AG04450 (cell line): ENCODE measurements around the gene RHBDL2. TPM values are rescaled to one million over a fixed set of nuclear protein-coding genes. Genes with fewer than 3 reads are reported as not detected.
"Not testable (repeated sequence)": the region's sequence is repeated elsewhere in the genome, so short reads cannot be mapped to it uniquely, and the experiment has no call there.

ENCODE experiments used
- CTCF ChIA-PET: fragments of 300-600, 350-600 bp; formaldehyde crosslinking; extraction: SDS; loops from one replicate; lab custom pipeline; 2022; ENCODE audit warnings: antibody characterized with exemption, inconsistent platforms; lab: Charles Lee
- POLR2A ChIA-PET: fragments of 350-600 bp; formaldehyde crosslinking; extraction: SDS; loops from one replicate; lab custom pipeline; 2021; ENCODE audit warnings: antibody characterized with exemption, inconsistent platforms; lab: Yijun Ruan, JAX
- DNase-seq: peaks from one replicate; pipeline ENCODE4 v3.0.0-alpha.2; 2011; ENCODE audit warnings: low read depth, low spot score
- H3K27ac ChIP-seq: one replicate; pipeline ENCODE4 v1.5.1; 2012; ENCODE audit warnings: low read depth, low read length, control low read depth
- H3K27me3 ChIP-seq: one replicate; pipeline ENCODE4 v1.6.0; 2012; ENCODE audit warnings: low read length; ENCODE audit not compliant: control insufficient read depth, insufficient read depth
- H3K4me3 ChIP-seq: 2 replicates; pipeline ENCODE4 v1.5.1; 2011; ENCODE audit warnings: mild to moderate bottlenecking, low read depth, low read length, control low read depth
- H3K9me3 ChIP-seq: 2 replicates; pipeline ENCODE4 v1.5.1; 2012; ENCODE audit warnings: low read length; ENCODE audit not compliant: control insufficient read depth, insufficient read depth
- polyA plus RNA-seq: library from polyadenylated mRNA; depleted of rRNA; stranded (reverse); fragments of >200 nt; gene quantifications from 2 replicates; pipeline ENCODE4 v1.2.3, GENCODE V29; 2011
- TF ChIP-seq, protein P1 (sequence below): IDR thresholded peaks from 2 replicates; pipeline ENCODE4 v1.5.1; 2011; ENCODE audit warnings: low read depth, low read length, control low read depth, inconsistent platforms

Gene RHBDL2
- polyA plus RNA-seq, 1 experiment = 0.33 TPM

GRCh38 chr1:38915352-38915948, 26.2 kb downstream of the RHBDL2 start:
- peak; percentile 15 for DNase-seq
- POLR2A ChIA-PET = no interaction called here
- no peak overlapping the region for H3K4me3 ChIP-seq
- H3K27ac ChIP-seq = no peak overlapping the region
- TF ChIP-seq, protein P1, sequence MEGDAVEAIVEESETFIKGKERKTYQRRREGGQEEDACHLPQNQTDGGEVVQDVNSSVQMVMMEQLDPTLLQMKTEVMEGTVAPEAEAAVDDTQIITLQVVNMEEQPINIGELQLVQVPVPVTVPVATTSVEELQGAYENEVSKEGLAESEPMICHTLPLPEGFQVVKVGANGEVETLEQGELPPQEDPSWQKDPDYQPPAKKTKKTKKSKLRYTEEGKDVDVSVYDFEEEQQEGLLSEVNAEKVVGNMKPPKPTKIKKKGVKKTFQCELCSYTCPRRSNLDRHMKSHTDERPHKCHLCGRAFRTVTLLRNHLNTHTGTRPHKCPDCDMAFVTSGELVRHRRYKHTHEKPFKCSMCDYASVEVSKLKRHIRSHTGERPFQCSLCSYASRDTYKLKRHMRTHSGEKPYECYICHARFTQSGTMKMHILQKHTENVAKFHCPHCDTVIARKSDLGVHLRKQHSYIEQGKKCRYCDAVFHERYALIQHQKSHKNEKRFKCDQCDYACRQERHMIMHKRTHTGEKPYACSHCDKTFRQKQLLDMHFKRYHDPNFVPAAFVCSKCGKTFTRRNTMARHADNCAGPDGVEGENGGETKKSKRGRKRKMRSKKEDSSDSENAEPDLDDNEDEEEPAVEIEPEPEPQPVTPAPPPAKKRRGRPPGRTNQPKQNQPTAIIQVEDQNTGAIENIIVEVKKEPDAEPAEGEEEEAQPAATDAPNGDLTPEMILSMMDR = no peak
- CTCF ChIA-PET = no interaction called here
- H3K27me3 ChIP-seq = no peaks in the 10 kb centered on the region
- H3K9me3 ChIP-seq = no peaks in the 10 kb centered on the region

DNA sequence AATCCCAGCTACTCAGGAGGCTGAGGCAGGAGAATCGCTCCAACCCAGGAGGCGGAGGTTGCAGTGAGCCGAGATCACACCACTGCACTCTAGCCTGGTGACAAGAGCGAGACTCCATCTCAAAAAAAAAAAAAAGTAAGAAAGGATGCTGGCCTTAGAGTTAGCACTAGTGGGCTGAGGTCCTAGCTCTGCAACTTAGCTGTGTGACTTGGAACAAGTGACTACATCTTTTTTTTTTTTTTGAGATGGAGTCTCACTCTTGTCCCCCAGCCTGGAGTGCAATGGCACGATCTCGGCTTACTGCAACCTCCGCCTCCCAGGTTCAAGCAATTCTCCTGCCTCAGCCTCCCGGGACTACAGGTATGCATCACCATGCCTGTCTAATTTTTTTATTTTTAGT, 26.7 kb downstream of the RHBDL2 start:
- CTCF ChIA-PET, H3K9me3 ChIP-seq, DNase-seq, POLR2A ChIA-PET, H3K27me3 ChIP-seq, H3K4me3 ChIP-seq, H3K27ac ChIP-seq: not testable (repeated sequence)

DNA sequence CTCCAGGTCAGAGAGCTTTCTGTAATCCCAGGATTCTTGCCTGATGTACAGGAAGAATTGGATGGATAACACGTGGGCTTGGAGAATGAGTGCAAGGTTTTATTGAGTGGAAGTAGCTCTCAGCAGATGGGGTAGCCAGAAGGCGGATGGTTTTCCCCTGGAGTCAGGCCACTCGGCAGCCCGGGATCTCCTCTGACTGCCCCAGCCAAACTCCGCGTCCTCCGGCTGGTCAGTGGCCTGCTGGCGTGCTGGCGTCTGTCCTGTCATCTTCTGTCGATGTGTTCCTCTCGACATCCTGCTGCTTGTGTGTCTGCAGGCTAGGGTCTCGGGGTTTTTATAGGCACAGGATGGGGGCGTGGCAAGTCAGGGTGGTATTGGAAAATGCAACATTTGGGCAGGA, 32.8 kb downstream of the RHBDL2 start:
- Histone ChIP-seq H3K27me3 (no peaks in the 10 kb centered on the region), H3K4me3 (no peak overlapping the region), H3K27ac (no peak overlapping the region), H3K9me3 (peaks cover 4% of the 10 kb centered on the region; the same call in 1 of the 2 replicates)
- ChIA-PET CTCF (no interaction called here), POLR2A (no interaction called here)
- TF ChIP-seq, protein P1 = no peak
- no peak for DNase-seq

DNA sequence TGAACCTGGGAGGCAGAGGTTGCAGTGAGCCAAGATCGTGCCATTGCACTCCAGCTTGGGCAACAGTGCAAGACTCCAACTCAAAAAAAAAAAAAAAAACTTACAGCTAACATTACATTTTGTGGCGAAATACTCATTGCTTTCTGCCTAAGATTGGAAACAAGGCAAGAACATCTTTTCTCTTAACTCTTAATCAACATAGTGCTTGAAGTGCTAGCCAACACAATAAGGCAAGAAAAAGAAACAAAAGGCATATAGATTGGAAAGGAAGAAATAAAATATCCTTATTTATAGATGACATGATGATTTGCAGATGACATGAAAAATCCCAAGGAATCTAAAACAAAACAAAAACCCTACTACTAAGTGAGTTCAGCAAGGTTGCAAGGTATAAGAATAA, 35.6 kb downstream of the RHBDL2 start:
- ChIA-PET CTCF (no interaction called here), POLR2A (no interaction called here)
- Histone ChIP-seq H3K27me3 (no peaks in the 10 kb centered on the region), H3K9me3 (peaks cover 4% of the 10 kb centered on the region; the same call in 1 of the 2 replicates), H3K4me3 (no peak overlapping the region), H3K27ac (no peak overlapping the region)
- TF ChIP-seq, protein P1 = no peak
- no peak for DNase-seq

GRCh38 chr1:38899560-38899959, 42.1 kb downstream of the RHBDL2 start:
- TF ChIP-seq, protein P1 = no peak
- Histone ChIP-seq H3K9me3 (no peaks in the 10 kb centered on the region), H3K27ac (no peak overlapping the region), H3K4me3 (no peak overlapping the region), H3K27me3 (no peaks in the 10 kb centered on the region)
- ChIA-PET CTCF (no interaction called here), POLR2A (no interaction called here)
- no peak for DNase-seq
